K562 (cell line): ENCODE results near the gene CBX3. TPM values are rescaled to one million over a fixed set of nuclear protein-coding genes. Genes with fewer than 3 reads are reported as not detected.
A peak's percentile ranks its signal among the peaks of the same experiment; 100 is the strongest.

Experiments
- ELF4 ChIP-seq: fragments of 450-650 bp; formaldehyde crosslinking; IDR thresholded peaks from 2 replicates; pipeline ENCODE4 v1.4.0; 2022; ENCODE audit warnings: missing genetic modification characterization
- FOXA3 ChIP-seq, 2 experiments: fragments of 450-650 bp in 1 of 2; sonication (generic) in 1 of 2; formaldehyde crosslinking; IDR thresholded peaks in 1 of 2; conservative IDR thresholded peaks in 1 of 2; 2 replicates each; pipeline versions ENCODE4 v1.4.0 to v1.8.0; 2020 to 2022; ENCODE audit warnings: mild to moderate bottlenecking in 2 of 2, missing genetic modification reagents in 1 of 2
- GTF2F1 ChIP-seq: IDR thresholded peaks from 2 replicates; pipeline ENCODE4 v1.6.1; 2011; ENCODE audit warnings: low read depth, low read length, improper control_type of control experiment
- HLTF ChIP-seq: fragments of 450-650 bp; IDR thresholded peaks from 2 replicates; pipeline ENCODE4 v1.6.1; 2016
- HNRNPH1 ChIP-seq: fragments of 200-400 bp; formaldehyde crosslinking; optimal IDR thresholded peaks from 2 replicates; pipeline ENCODE3; 2017; ENCODE audit warnings: low read depth, mild to moderate bottlenecking, low read length, moderate library complexity
- IFI16 ChIP-seq: fragments of 250-450 bp; sonication (Bioruptor Pico); IDR thresholded peaks from 2 replicates; pipeline ENCODE4 v2.1.2; 2022; ENCODE audit warnings: mild to moderate bottlenecking, inconsistent platforms
- KDM5B ChIP-seq: fragments of 200-600 bp; sonication (generic); IDR thresholded peaks from 2 replicates; pipeline ENCODE4 v1.6.1; 2012; ENCODE audit warnings: low read depth, mild to moderate bottlenecking, moderate library complexity, low read length, control low read depth, inconsistent platforms; ENCODE audit not compliant: insufficient replicate concordance
- MNT ChIP-seq, 2 experiments: fragments of 450-650 bp; conservative IDR thresholded peaks; 2 replicates each; pipeline ENCODE4 v1.6.1; 2017; ENCODE audit warnings: mild to moderate bottlenecking in 2 of 2, moderate library complexity in 2 of 2
- MTA3 ChIP-seq: fragments of 450-650 bp; formaldehyde crosslinking; IDR thresholded peaks from 2 replicates; pipeline ENCODE4 v1.6.1; 2017; ENCODE audit warnings: mild to moderate bottlenecking, borderline replicate concordance
- MYC ChIP-seq, 2 experiments: fragments of 250-450 bp in 1 of 2; sonication (Bioruptor Pico) in 1 of 2; IDR thresholded peaks; 2 replicates each; pipeline versions ENCODE4 v1.5.1 to v1.6.1; 2012 to 2021; ENCODE audit warnings: low read depth in 2 of 2, borderline replicate concordance in 1 of 2, improper control_type of control experiment in 1 of 2, low read length in 1 of 2, mild to moderate bottlenecking in 1 of 2, moderate library complexity in 1 of 2
- OTX1 ChIP-seq: fragments of 450-650 bp; formaldehyde crosslinking; IDR thresholded peaks from 2 replicates; pipeline ENCODE4 v1.4.0; 2022; ENCODE audit warnings: mild to moderate bottlenecking
- PHF8 ChIP-seq: fragments of 200-600 bp; sonication (generic); IDR thresholded peaks from 2 replicates; pipeline ENCODE4 v1.6.1; 2012; ENCODE audit warnings: mixed run types, mild to moderate bottlenecking, inconsistent platforms, low read length, moderate library complexity, borderline replicate concordance
- RNF2 ChIP-seq: sonication (generic); IDR thresholded peaks from 2 replicates; pipeline ENCODE4 v1.6.1; 2016
- SMARCA4 ChIP-seq: fragments of 450-650 bp; IDR thresholded peaks from 2 replicates; pipeline ENCODE4 v1.6.1; 2016
- SMARCE1 ChIP-seq: fragments of 450-650 bp; IDR thresholded peaks from 2 replicates; pipeline ENCODE4 v1.7.1; 2016; ENCODE audit warnings: mild to moderate bottlenecking
- THRA ChIP-seq: fragments of 450-650 bp; IDR thresholded peaks from 2 replicates; pipeline ENCODE4 v1.6.1; 2017; ENCODE audit warnings: mild to moderate bottlenecking, moderate library complexity
- ZNF41 ChIP-seq: fragments of 250-450 bp; sonication (Bioruptor Pico); conservative IDR thresholded peaks from 2 replicates; pipeline ENCODE4 v1.4.0; 2020; ENCODE audit warnings: mild to moderate bottlenecking
- ZNF507 ChIP-seq: conservative IDR thresholded peaks from 2 replicates; pipeline ENCODE4 v1.6.1; 2017; ENCODE audit warnings: missing genetic modification characterization, missing compliant biosample characterization
- ZNF586 ChIP-seq: fragments of 450-650 bp; formaldehyde crosslinking; conservative IDR thresholded peaks from 2 replicates; pipeline ENCODE4 v1.4.0; 2020; ENCODE audit warnings: mild to moderate bottlenecking, moderate library complexity
- ZNF699 ChIP-seq: fragments of 250-450 bp; sonication (Bioruptor Pico); IDR thresholded peaks from 2 replicates; pipeline ENCODE4 v1.8.0; 2021; ENCODE audit warnings: mild to moderate bottlenecking, moderate library complexity; ENCODE audit not compliant: insufficient replicate concordance
- ZNF76 ChIP-seq: fragments of 250-450 bp; sonication (Bioruptor Pico); IDR thresholded peaks from 2 replicates; pipeline ENCODE4 v1.4.0; 2020; ENCODE audit warnings: mild to moderate bottlenecking, moderate library complexity, borderline replicate concordance
- ZZZ3 ChIP-seq: fragments of 450-650 bp; IDR thresholded peaks from 2 replicates; pipeline ENCODE4 v1.6.1; 2016; ENCODE audit warnings: antibody characterized with exemption, mild to moderate bottlenecking, moderate library complexity
- polyA plus RNA-seq, 8 experiments: library from polyadenylated mRNA; depleted of rRNA in 4 of 8; stranded (reverse) in 5 of 8; unstranded in 3 of 8; fragments of >200 nt; fragmentation: Nextera tagmentation in 2 of 8; fragmentation: Illumina TruSeq in 1 of 8; extraction: Ambion mirVana in 2 of 8; extraction: Trizol in 1 of 8; gene quantifications; 2 replicates each; pipeline versions ENCODE4 v1.2.1 to v1.2.3, GENCODE V29; 2011 to 2014; ENCODE audit warnings: inconsistent platforms in 1 of 8, missing spikeins in 1 of 8
- total RNA-seq, 7 experiments: library from RNA; depleted of rRNA in 6 of 7; stranded (reverse); fragments of >200 nt in 6 of 7; fragmentation: Illumina TruSeq in 2 of 7; extraction: Trizol in 2 of 7; gene quantifications; 2 replicates each; pipeline versions ENCODE4 v1.2.1 to v1.2.3, GENCODE V29; 2011 to 2021; ENCODE audit warnings: low replicate concordance in 1 of 7
- TF ChIP-seq, protein P1 (sequence below): fragments of 450-650 bp; formaldehyde crosslinking; IDR thresholded peaks from 2 replicates; pipeline ENCODE4 v1.4.0; 2020; ENCODE audit warnings: mild to moderate bottlenecking, moderate library complexity
- TF ChIP-seq, protein P2 (sequence below), 2 experiments: fragments of 200-800 bp in 1 of 2; sonication (Bioruptor generic) in 1 of 2; sonication (generic) in 1 of 2; formaldehyde crosslinking in 1 of 2; IDR thresholded peaks in 1 of 2; conservative IDR thresholded peaks in 1 of 2; 2 replicates each; pipeline versions ENCODE4 v1.5.0 to v1.6.1; 2016 to 2020; ENCODE audit warnings: missing compliant biosample characterization in 1 of 2, missing genetic modification characterization in 1 of 2, missing genetic modification reagents in 1 of 2

The CBX3 gene
- total and polyA plus RNA-seq, 9 of the 15 experiments (the other 6 are each of a cell fraction or from before 2014, with no cell fraction given), result 198 to 413 (median 328) TPM

- TF ChIP-seq, protein P1, sequence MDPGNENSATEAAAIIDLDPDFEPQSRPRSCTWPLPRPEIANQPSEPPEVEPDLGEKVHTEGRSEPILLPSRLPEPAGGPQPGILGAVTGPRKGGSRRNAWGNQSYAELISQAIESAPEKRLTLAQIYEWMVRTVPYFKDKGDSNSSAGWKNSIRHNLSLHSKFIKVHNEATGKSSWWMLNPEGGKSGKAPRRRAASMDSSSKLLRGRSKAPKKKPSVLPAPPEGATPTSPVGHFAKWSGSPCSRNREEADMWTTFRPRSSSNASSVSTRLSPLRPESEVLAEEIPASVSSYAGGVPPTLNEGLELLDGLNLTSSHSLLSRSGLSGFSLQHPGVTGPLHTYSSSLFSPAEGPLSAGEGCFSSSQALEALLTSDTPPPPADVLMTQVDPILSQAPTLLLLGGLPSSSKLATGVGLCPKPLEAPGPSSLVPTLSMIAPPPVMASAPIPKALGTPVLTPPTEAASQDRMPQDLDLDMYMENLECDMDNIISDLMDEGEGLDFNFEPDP (CRISPR knock-in tag), result no peak
- TF ChIP-seq ZNF507 (tag) (no peak), ZNF699 (CRISPR knock-in tag) (no peak), MNT (conservative IDR thresholded peaks at IDR 0.05) (peak; percentile 61 to 62), ZNF41 (CRISPR knock-in tag) (peak; percentile 46; the same call in 1 of the 2 replicates), ZZZ3 (no peak), ZNF76 (CRISPR knock-in tag) (0 out of 2 replicates have a peak, but pooled peaks have one; percentile 2), MYC (IDR thresholded peaks at IDR 0.05; ENCODE audit: low read depth, low read length) (peak; percentile 86), MYC (CRISPR knock-in tag; IDR thresholded peaks at IDR 0.05; ENCODE audit: borderline replicate concordance, low read depth) (peak; percentile 95; the same call in 1 of the 2 replicates), SMARCE1 (no peak), OTX1 (CRISPR knock-in tag) (peak; percentile 46; the same call in 1 of the 2 replicates), SMARCA4 (0 out of 2 replicates have a peak, but pooled peaks have one; percentile 17), PHF8 (no peak), ZNF586 (CRISPR knock-in tag) (peak; percentile 80), RNF2 (peak; percentile 67), KDM5B (no peak), HNRNPH1 (no peak), ELF4 (CRISPR knock-in tag) (peak; percentile 40; the same call in 1 of the 2 replicates), GTF2F1 (no peak), MTA3 (no peak), IFI16 (no peak), FOXA3 (CRISPR knock-in tag; conservative IDR thresholded peaks at IDR 0.05 in 1 of 2, IDR thresholded peaks at IDR 0.05 in 1 of 2) (no peak), HLTF (no peak), THRA (no peak)
- TF ChIP-seq, protein P2, sequence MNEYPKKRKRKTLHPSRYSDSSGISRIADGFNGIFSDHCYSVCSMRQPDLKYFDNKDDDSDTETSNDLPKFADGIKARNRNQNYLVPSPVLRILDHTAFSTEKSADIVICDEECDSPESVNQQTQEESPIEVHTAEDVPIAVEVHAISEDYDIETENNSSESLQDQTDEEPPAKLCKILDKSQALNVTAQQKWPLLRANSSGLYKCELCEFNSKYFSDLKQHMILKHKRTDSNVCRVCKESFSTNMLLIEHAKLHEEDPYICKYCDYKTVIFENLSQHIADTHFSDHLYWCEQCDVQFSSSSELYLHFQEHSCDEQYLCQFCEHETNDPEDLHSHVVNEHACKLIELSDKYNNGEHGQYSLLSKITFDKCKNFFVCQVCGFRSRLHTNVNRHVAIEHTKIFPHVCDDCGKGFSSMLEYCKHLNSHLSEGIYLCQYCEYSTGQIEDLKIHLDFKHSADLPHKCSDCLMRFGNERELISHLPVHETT (CRISPR knock-in tag; conservative IDR thresholded peaks at IDR 0.05 in 1 of 2, IDR thresholded peaks at IDR 0.05 in 1 of 2), result peak in 1 of 2 experiments; percentile 83; a peak in 2 of 4 replicates
These were observed 1.5 kb upstream of the CBX3 start (continued) for GRCh38 chr7:26200038-26200443.
